Keratinocyte (primary cell): ENCODE data around the gene TTC33. TPM values are rescaled to one million over a fixed set of nuclear protein-coding genes. Genes with fewer than 3 reads are reported as not detected.

Source experiments
- DNase-seq: peaks from one replicate; pipeline ENCODE4 v3.0.0-alpha.2; 2011; ENCODE audit warnings: low read depth, missing footprints, low spot score
- FAIRE-seq: peaks from 2 replicates; lab custom pipeline; 2011; peaks lifted over from hg19 to GRCh38; lab: Jason Lieb, UNC
- H2AFZ ChIP-seq: 2 replicates; pipeline ENCODE4 v1.6.0; 2012; ENCODE audit warnings: low read length, control low read depth, inconsistent platforms; ENCODE audit not compliant: control insufficient read depth
- H3K27ac ChIP-seq: 2 replicates; pipeline ENCODE4 v1.5.1; 2011; ENCODE audit warnings: low read length; ENCODE audit not compliant: control insufficient read depth, insufficient read depth
- H3K27me3 ChIP-seq: 3 replicates; pipeline ENCODE4 v1.6.0; 2011; ENCODE audit warnings: low read length; ENCODE audit not compliant: control insufficient read depth, insufficient read depth; ENCODE audit errors: extremely low read depth
- H3K36me3 ChIP-seq, 2 experiments: 2 replicates in 1 of 2; 3 replicates in 1 of 2; pipeline ENCODE4 v1.5.1; 2011; ENCODE audit warnings: low read length in 2 of 2, mild to moderate bottlenecking in 1 of 2; ENCODE audit not compliant: control insufficient read depth in 2 of 2, insufficient read depth in 2 of 2; ENCODE audit errors: extremely low read depth in 1 of 2
- H3K4me1 ChIP-seq: 3 replicates; pipeline ENCODE4 v1.5.1; 2011; ENCODE audit warnings: low read length; ENCODE audit not compliant: control insufficient read depth, insufficient read depth; ENCODE audit errors: extremely low read depth
- H3K4me2 ChIP-seq: 3 replicates; pipeline ENCODE4 v1.6.0; 2011; ENCODE audit warnings: low read depth, low read length; ENCODE audit not compliant: control insufficient read depth, insufficient read depth; ENCODE audit errors: extremely low read depth
- H3K4me3 ChIP-seq, 3 experiments: fragments of 200-600 bp in 1 of 3; sonication (generic) in 1 of 3; 2 replicates in 2 of 3; 3 replicates in 1 of 3; pipeline ENCODE4 v1.5.1; 2011 to 2016; ENCODE audit warnings: low read length in 3 of 3, mild to moderate bottlenecking in 3 of 3, control low read depth in 2 of 3, inconsistent platforms in 1 of 3, low read depth in 1 of 3, mixed read lengths in 1 of 3, mixed run types in 1 of 3, moderate library complexity in 1 of 3; ENCODE audit not compliant: control insufficient read depth in 2 of 3, insufficient read depth in 2 of 3; ENCODE audit errors: extremely low read depth in 1 of 3
- H3K79me2 ChIP-seq: 2 replicates; pipeline ENCODE4 v1.6.0; 2012; ENCODE audit warnings: low read length; ENCODE audit not compliant: control insufficient read depth, insufficient read depth
- H3K9ac ChIP-seq: 3 replicates; pipeline ENCODE4 v1.6.0; 2011; ENCODE audit warnings: low read length; ENCODE audit not compliant: control insufficient read depth, insufficient read depth; ENCODE audit errors: extremely low read depth
- H3K9me1 ChIP-seq: 3 replicates; pipeline ENCODE4 v1.6.0; 2011; ENCODE audit warnings: low read length; ENCODE audit not compliant: control insufficient read depth, insufficient read depth; ENCODE audit errors: extremely low read depth
- H3K9me3 ChIP-seq: 2 replicates; pipeline ENCODE4 v1.5.1; 2012; ENCODE audit warnings: low read depth, low read length; ENCODE audit not compliant: control insufficient read depth
- H4K20me1 ChIP-seq: 3 replicates; pipeline ENCODE4 v1.6.0; 2011; ENCODE audit warnings: low read length; ENCODE audit not compliant: control insufficient read depth, insufficient read depth; ENCODE audit errors: extremely low read depth
- CTCF ChIP-seq, 3 experiments: IDR thresholded peaks in 1 of 3; conservative IDR thresholded peaks in 1 of 3; optimal IDR thresholded peaks in 1 of 3; 2 replicates in 2 of 3; 3 replicates in 1 of 3; pipeline versions ENCODE3 to v1.5.1; 2011; ENCODE audit warnings: low read length in 3 of 3, mild to moderate bottlenecking in 3 of 3, moderate library complexity in 2 of 3, control low read depth in 1 of 3, inconsistent platforms in 1 of 3; ENCODE audit not compliant: insufficient read depth in 2 of 3; ENCODE audit errors: extremely low read depth in 1 of 3
- EZH2 ChIP-seq: IDR thresholded peaks from one replicate; pipeline ENCODE4 v1.6.1; 2012; ENCODE audit warnings: inconsistent platforms, mild to moderate bottlenecking, low read length, moderate library complexity
- dilution Hi-C: fragments of 300-500 bp; cut with MboI; formaldehyde crosslinking; loops from one replicate; pipeline ENCODE4 v1.7.0; 2020; ENCODE audit warnings: low sequenced_read_pairs; ENCODE audit not compliant: extremely low pct_ligation_motif_present
- polyA plus RNA-seq, 5 experiments: library from polyadenylated mRNA; depleted of rRNA in 3 of 5; stranded (reverse) in 3 of 5; stranded (forward) in 1 of 5; unstranded in 1 of 5; fragments of >200 nt; gene quantifications; 1 replicate in 1 of 5; 2 replicates in 3 of 5; 3 replicates in 1 of 5; pipeline versions ENCODE4 v1.2.1 to v1.2.3, GENCODE V29; 2011 to 2012; ENCODE audit warnings: missing spikeins in 2 of 5, low read depth in 1 of 5, low replicate concordance in 1 of 5

The TTC33 gene
- polyA plus RNA-seq, 1 donor (not counting 4 experiments of a cell fraction or from before 2014, with no cell fraction given) = 7.1 TPM

GRCh38 chr5:40521108-40521785 is 234.5 kb downstream of the TTC33 start:
- H3K9ac ChIP-seq = no peak overlapping the region
- no peaks in the 10 kb centered on the region for H3K36me3 ChIP-seq
- H3K4me3 ChIP-seq = no peak overlapping the region
- no peaks in the 10 kb centered on the region for H3K9me1 ChIP-seq
- H3K4me1 ChIP-seq = peaks cover 17% of the 10 kb centered on the region
- no peak overlapping the region for H2AFZ ChIP-seq
- dilution Hi-C loops = no loop called here
- no peaks in the 10 kb centered on the region for H4K20me1 ChIP-seq
- H3K9me3 ChIP-seq = no peaks in the 10 kb centered on the region
- H3K27me3 ChIP-seq = no peaks in the 10 kb centered on the region
- no peak for FAIRE-seq
- no peaks in the 10 kb centered on the region for H3K79me2 ChIP-seq
- no peak for DNase-seq
- TF ChIP-seq CTCF (optimal IDR thresholded peaks at IDR 0.05 in 1 of 3, IDR thresholded peaks at IDR 0.05 in 1 of 3, conservative IDR thresholded peaks at IDR 0.05 in 1 of 3; ENCODE audit: extremely low read depth in 1 of 3, insufficient read depth in 2 of 3, low read length in 3 of 3) (no peak), EZH2 (no peak)
- no peak overlapping the region for H3K4me2 ChIP-seq
- no peak overlapping the region for H3K27ac ChIP-seq

DNA sequence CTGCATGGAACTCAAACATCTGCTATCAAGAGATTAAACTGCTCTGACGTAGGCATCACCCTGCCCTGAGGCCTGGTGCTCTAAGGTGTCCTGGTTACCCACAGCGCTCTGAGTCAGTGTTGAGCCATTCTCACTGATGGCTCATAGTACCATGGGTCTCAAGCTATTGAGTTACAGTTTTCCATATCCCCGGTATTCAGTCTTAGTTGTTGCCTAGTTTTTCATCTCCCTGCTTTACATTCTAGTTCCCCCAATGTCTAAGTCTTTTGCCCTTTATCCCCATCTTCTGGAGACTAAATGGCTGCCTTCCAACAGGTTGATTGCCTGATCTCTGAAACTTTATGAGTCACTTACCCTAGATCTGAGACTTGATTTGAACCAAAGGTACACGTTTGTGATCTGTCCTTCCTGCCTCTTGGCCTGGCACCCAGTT is 237.3 kb downstream of the TTC33 start:
- FAIRE-seq (peak; percentile 99), DNase-seq (peak; percentile 72)
- Histone ChIP-seq H3K79me2 (no peaks in the 10 kb centered on the region), H3K9me1 (no peaks in the 10 kb centered on the region), H3K9me3 (no peaks in the 10 kb centered on the region), H3K4me3 (peak overlapping the region in 2 of 3 experiments; percentile 9 to 28), H3K4me2 (peak overlapping the region; percentile 57), H3K4me1 (peaks cover 17% of the 10 kb centered on the region), H4K20me1 (no peaks in the 10 kb centered on the region), H3K27me3 (no peaks in the 10 kb centered on the region), H3K27ac (peak overlapping the region; percentile 82), H2AFZ (peak overlapping the region; percentile 86), H3K36me3 (no peaks in the 10 kb centered on the region), H3K9ac (peak overlapping the region; percentile 42)
- TF ChIP-seq CTCF (optimal IDR thresholded peaks at IDR 0.05 in 1 of 3, IDR thresholded peaks at IDR 0.05 in 1 of 3, conservative IDR thresholded peaks at IDR 0.05 in 1 of 3; ENCODE audit: extremely low read depth in 1 of 3, insufficient read depth in 2 of 3, low read length in 3 of 3) (no peak), EZH2 (no peak)
- dilution Hi-C loops = no loop called here
